Vagina (tissue), 2 donors: ENCODE results near the gene PARD3.

Experiments
- POLR2A ChIP-seq, 2 donors: fragments of 450-650 bp; IDR thresholded peaks; one replicate each; pipeline ENCODE4 v1.6.1; 2017; ENCODE audit warnings: antibody characterized with exemption in 2 of 2, mild to moderate bottlenecking in 2 of 2, moderate library complexity in 2 of 2
- POLR2AphosphoS5 ChIP-seq, 2 donors: sonication (generic); formaldehyde crosslinking; IDR thresholded peaks; one replicate each; pipeline ENCODE4 v1.9.0; 2017; ENCODE audit warnings: antibody characterized with exemption in 2 of 2, mild to moderate bottlenecking in 2 of 2, low read depth in 1 of 2; ENCODE audit not compliant: insufficient read depth in 1 of 2
- TF ChIP-seq, protein P1 (sequence below), 3 experiments: fragments of 450-650 bp in 2 of 3; fragments of 200-600 bp in 1 of 3; sonication (generic) in 1 of 3; IDR thresholded peaks; one replicate each; pipeline ENCODE4 v1.5.1; 2017 to 2019; ENCODE audit warnings: antibody characterized with exemption in 3 of 3, mild to moderate bottlenecking in 2 of 3, moderate library complexity in 2 of 3

DNA sequence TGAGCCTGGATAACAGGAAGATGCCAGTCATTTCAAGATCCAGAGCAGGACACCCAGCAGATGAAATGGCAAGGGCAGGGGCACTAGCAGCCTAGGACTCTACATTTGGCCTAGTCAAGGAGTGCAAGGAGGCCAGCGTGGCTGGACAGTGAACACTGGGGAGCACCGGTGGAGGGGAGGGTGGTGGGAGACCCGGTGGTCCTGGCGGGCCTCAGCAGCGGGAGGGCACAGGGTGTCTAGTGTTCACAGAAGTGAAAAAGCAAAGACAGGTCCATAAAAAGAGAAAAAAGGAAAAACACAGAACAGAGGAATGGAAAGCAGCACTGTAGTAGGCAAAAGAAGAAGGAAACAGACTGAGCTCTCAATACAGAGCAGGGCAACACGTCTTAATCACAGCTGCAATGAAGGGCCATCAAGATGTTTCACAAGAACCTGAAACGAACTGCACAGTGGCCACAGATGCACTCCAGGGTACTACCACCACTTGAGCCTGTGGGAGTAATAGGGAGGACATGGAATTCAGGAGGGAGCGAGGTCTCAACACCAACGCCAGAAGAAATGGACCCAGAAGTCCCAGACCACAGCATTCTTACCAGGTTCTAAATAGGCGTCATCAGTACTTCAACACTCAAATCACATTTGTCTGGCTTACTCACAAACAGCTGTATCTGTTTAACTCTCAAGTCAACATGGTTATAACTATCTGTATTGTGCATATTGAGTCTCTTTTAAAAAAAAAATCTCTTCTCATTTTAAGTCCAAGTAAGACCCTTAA lies 573.7 kb downstream of the PARD3 start:
- TF ChIP-seq, protein P1, sequence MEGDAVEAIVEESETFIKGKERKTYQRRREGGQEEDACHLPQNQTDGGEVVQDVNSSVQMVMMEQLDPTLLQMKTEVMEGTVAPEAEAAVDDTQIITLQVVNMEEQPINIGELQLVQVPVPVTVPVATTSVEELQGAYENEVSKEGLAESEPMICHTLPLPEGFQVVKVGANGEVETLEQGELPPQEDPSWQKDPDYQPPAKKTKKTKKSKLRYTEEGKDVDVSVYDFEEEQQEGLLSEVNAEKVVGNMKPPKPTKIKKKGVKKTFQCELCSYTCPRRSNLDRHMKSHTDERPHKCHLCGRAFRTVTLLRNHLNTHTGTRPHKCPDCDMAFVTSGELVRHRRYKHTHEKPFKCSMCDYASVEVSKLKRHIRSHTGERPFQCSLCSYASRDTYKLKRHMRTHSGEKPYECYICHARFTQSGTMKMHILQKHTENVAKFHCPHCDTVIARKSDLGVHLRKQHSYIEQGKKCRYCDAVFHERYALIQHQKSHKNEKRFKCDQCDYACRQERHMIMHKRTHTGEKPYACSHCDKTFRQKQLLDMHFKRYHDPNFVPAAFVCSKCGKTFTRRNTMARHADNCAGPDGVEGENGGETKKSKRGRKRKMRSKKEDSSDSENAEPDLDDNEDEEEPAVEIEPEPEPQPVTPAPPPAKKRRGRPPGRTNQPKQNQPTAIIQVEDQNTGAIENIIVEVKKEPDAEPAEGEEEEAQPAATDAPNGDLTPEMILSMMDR (IDR thresholded peaks at IDR 0.05): no peak
- TF ChIP-seq POLR2A (IDR thresholded peaks at IDR 0.05) (no peak), POLR2AphosphoS5 (IDR thresholded peaks at IDR 0.05; ENCODE audit: insufficient read depth in 1 of 2, low read depth in 1 of 2) (no peak)
